HG03442 (cell line): ENCODE data around the gene S100A8.
"Not testable (repeated sequence)": the region's sequence is repeated elsewhere in the genome, so short reads cannot be mapped to it uniquely, and the experiment has no call there.

Experiments
- ATAC-seq: cut with Tn5 transposase; IDR thresholded peaks from one replicate; pipeline ENCODE4 v1.9.1; 2021; ENCODE audit warnings: mild to moderate bottlenecking, moderate library complexity; ENCODE audit not compliant: unreplicated experiment

S100A8 gene

GRCh38 chr1:153417136-153417888 is 26.4 kb upstream of the S100A8 start:
- ATAC-seq = no peak

- ATAC-seq = no peak
These were observed 25.1 kb upstream of the S100A8 start, which contains the start of gene S100A7A for GRCh38 chr1:153415850-153416570. Gene S100A7A, plus strand, starts transcription at chr1:153416520. Its CDS starts 1,563 bp downstream, at chr1:153418083.

GRCh38 chr1:153413961-153414360 is 23.1 kb upstream of the S100A8 start:
- ATAC-seq = not testable (repeated sequence)

- ATAC-seq = not testable (repeated sequence)
These were observed 16.4 kb upstream of the S100A8 start for GRCh38 chr1:153407274-153407673.

GRCh38 chr1:153405825-153406599 is 15.1 kb upstream of the S100A8 start:
- not testable (repeated sequence) for ATAC-seq

- no peak for ATAC-seq
These were observed 13.9 kb upstream of the S100A8 start for GRCh38 chr1:153404768-153405167.

- no peak for ATAC-seq
These were observed 13.3 kb upstream of the S100A8 start for GRCh38 chr1:153404086-153404635.

- ATAC-seq = no peak
These were observed 12.7 kb upstream of the S100A8 start for GRCh38 chr1:153403421-153404085.

- ATAC-seq = no peak
These were observed 11.4 kb upstream of the S100A8 start for GRCh38 chr1:153402226-153402625.

GRCh38 chr1:153401461-153401860 is 10.6 kb upstream of the S100A8 start:
- ATAC-seq = no peak

GRCh38 chr1:153400244-153400643 is 9.4 kb upstream of the S100A8 start:
- no peak for ATAC-seq

- no peak for ATAC-seq
These were observed 8.7 kb upstream of the S100A8 start for GRCh38 chr1:153399401-153400055.

- no peak for ATAC-seq
These were observed 7.2 kb upstream of the S100A8 start for GRCh38 chr1:153397924-153398651.

GRCh38 chr1:153397051-153397923 is 6.4 kb upstream of the S100A8 start:
- no peak for ATAC-seq

- no peak for ATAC-seq
These were observed 5.6 kb upstream of the S100A8 start for GRCh38 chr1:153396461-153396860.

GRCh38 chr1:153395776-153396175 is 4.9 kb upstream of the S100A8 start:
- no peak for ATAC-seq

GRCh38 chr1:153395136-153395685 is 4.3 kb upstream of the S100A8 start:
- ATAC-seq = no peak

- no peak for ATAC-seq
These were observed 3.5 kb upstream of the S100A8 start for GRCh38 chr1:153394391-153394790.
